Effector CD4-positive, alpha-beta T cell (primary cell): ENCODE data around the gene CDC14B.
"Not testable (repeated sequence)": the region's sequence is repeated elsewhere in the genome, so short reads cannot be mapped to it uniquely, and the experiment has no call there.

ENCODE experiments used
- DNase-seq: peaks from one replicate; pipeline ENCODE4 v3.0.0-alpha.2; 2020

The CDC14B gene

GRCh38 chr9:96621618-96622017 is 2.0 kb upstream of the CDC14B start:
- DNase-seq = no peak

- DNase-seq = no peak
Observed at GRCh38 chr9:96620832-96621269, 1.2 kb upstream of the CDC14B start.

- DNase-seq = no peak
Observed at GRCh38 chr9:96620181-96620514, 505 bp upstream of the CDC14B start.

- no peak for DNase-seq
Observed at GRCh38 chr9:96619124-96619465, 548 bp downstream of the CDC14B start.

- no peak for DNase-seq
Observed at GRCh38 chr9:96618209-96619123, 1.2 kb downstream of the CDC14B start.

GRCh38 chr9:96617439-96618185 is 2.0 kb downstream of the CDC14B start:
- DNase-seq = no peak

GRCh38 chr9:96616817-96617438 is 2.7 kb downstream of the CDC14B start:
- DNase-seq = no peak

GRCh38 chr9:96615411-96615810 is 4.2 kb downstream of the CDC14B start:
- DNase-seq = no peak

- not testable (repeated sequence) for DNase-seq
Observed at GRCh38 chr9:96614664-96615063, 5.0 kb downstream of the CDC14B start.

GRCh38 chr9:96612966-96613589 is 6.6 kb downstream of the CDC14B start:
- DNase-seq = no peak

- no peak for DNase-seq
Observed at GRCh38 chr9:96612105-96612965, 7.3 kb downstream of the CDC14B start.

GRCh38 chr9:96611302-96611701 is 8.3 kb downstream of the CDC14B start:
- DNase-seq = no peak

GRCh38 chr9:96609732-96610131 is 9.9 kb downstream of the CDC14B start:
- DNase-seq = no peak

GRCh38 chr9:96607971-96608370 is 11.7 kb downstream of the CDC14B start:
- DNase-seq = no peak

GRCh38 chr9:96605328-96605727 is 14.3 kb downstream of the CDC14B start:
- DNase-seq = no peak

GRCh38 chr9:96604004-96604319 is 15.7 kb downstream of the CDC14B start:
- DNase-seq = no peak

- no peak for DNase-seq
Observed at GRCh38 chr9:96603305-96604003, 16.2 kb downstream of the CDC14B start.

GRCh38 chr9:96599298-96599697 is 20.3 kb downstream of the CDC14B start:
- DNase-seq = no peak

- DNase-seq = no peak
Observed at GRCh38 chr9:96596601-96597111, 23.0 kb downstream of the CDC14B start.

GRCh38 chr9:96587338-96588315 is 32.0 kb downstream of the CDC14B start:
- no peak for DNase-seq
